ENCODE data around the gene SNX25. TPM values are rescaled to one million over a fixed set of nuclear protein-coding genes. Genes with fewer than 3 reads are reported as not detected.

SNX25 gene
- total and polyA plus RNA-seq, 3 donors from 2014 or later, result 20.2 to 50.5 (median 45.0) TPM

DNA sequence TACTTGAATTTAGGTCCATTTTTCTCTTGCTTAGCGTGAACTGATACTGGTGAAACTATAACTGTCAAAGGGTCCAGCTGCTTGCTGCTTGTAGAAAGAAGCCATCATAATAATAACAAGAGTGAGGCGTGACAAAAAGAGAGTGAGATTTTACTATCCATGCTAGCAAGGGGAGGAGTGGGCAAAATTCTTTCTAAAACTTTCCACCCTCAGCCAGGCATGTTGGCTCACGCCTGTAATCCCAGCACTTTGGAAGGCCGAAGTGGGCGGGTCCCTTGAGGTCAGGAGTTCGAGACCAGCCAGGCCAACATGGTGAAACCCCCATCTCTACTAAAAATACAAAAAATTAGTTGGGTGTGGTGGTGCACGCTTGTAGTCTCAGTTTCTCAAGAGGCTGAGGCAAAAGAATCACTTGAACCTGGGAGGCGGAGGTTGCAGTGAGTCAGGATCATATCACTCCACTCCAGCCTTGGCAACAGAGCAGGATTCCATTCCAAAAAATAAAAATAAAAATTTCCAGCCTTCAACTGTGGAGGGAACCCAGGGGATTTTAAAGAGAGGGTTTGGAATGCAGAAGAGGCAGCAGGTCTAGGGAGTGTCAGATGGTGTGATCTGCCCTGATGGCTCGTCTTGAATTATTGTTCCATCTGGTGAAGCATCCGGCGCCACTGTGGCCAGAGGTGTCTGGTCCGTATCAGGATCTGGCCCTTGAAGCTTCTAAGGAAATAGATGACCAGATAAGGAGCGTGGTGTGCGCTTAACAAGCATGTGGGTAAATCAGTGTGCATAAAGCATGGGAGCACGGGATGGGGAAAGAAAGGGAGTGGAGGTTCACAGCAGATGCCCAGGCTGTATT is 134.6 kb downstream of the SNX25 start:
- H3K27ac ChIP-seq, result peak overlapping the region in 1 of 2 donors; percentile 70
- TF ChIP-seq POLR2A (IDR thresholded peaks at IDR 0.05), result no peak
- TF ChIP-seq CTCF (IDR thresholded peaks at IDR 0.05), result no peak
- no peaks in the 10 kb centered on the region for H3K27me3 ChIP-seq
- H3K4me3 ChIP-seq, result no peak overlapping the region
- H3K9me3 ChIP-seq, result no peaks in the 10 kb centered on the region
- intact Hi-C loops (cut with DNase I; ENCODE audit: low total_unique reads), result no loop called here
- no peaks in the 10 kb centered on the region for H3K36me3 ChIP-seq (ENCODE audit: low read depth, missing control alignments)
- WGBS, 2 donors, result 61 to 70% methylated on average over 15 of the region's 15 CpGs
- no peak for DNase-seq
- H3K4me1 ChIP-seq, result peaks cover 7% of the 10 kb centered on the region

DNA sequence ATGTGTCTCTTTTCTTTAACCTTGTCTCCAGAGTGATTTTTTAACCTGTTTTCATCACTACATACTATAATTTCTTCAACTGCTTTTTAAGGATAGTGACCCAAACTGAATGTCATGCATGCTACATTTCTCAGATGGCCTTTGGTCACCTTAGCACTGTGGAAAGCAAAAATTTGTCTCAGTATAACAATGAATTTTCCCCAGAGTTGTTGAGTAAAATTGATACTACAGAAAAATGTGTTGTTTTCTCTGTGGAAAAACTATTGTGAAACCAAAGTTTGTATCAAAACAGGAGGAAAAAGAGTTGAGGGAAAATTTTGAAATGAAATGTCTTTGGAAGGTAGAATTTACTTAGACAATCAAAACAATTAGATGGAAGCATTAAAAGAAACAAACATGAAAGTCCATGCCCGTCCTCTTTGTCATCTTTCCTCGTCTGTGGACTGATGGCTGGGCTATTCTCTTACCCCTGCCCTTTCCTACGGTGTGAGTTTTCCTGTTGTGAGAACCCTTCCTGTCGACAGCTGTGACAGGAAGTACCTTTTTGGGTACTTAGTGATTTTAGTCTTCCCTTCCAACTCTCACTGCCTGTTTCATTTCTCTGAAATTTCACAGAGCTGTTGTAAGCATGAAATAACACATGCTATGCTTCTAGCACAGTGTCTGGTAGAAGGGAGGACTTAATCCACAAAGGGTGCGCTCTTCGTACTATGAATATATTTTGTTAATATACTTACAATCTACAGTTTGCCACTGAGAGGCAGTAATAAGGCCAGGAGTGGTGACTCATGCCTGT is 135.5 kb downstream of the SNX25 start:
- intact Hi-C loops (cut with DNase I; ENCODE audit: low total_unique reads), result no loop called here
- no peaks in the 10 kb centered on the region for H3K36me3 ChIP-seq (ENCODE audit: low read depth, missing control alignments)
- peaks cover 7% of the 10 kb centered on the region for H3K4me1 ChIP-seq
- H3K9me3 ChIP-seq, result no peaks in the 10 kb centered on the region
- no peaks in the 10 kb centered on the region for H3K27me3 ChIP-seq
- WGBS, 2 donors, result 63 to 65% methylated on average over 6 of the region's 6 CpGs
- no peak for DNase-seq
- TF ChIP-seq POLR2A (IDR thresholded peaks at IDR 0.05) (no peak), CTCF (IDR thresholded peaks at IDR 0.05) (no peak)
- no peak overlapping the region for H3K4me3 ChIP-seq
- peak overlapping the region in 1 of 2 donors; percentile 70 for H3K27ac ChIP-seq

- TF ChIP-seq CTCF (IDR thresholded peaks at IDR 0.05) (no peak), POLR2A (IDR thresholded peaks at IDR 0.05) (no peak)
- 88 to 89% methylated on average over 14 of the region's 14 CpGs for WGBS, 2 donors
These were observed 137.7 kb downstream of the SNX25 start for GRCh38 chr4:185346975-185347601.

GRCh38 chr4:185351691-185352090 is 142.3 kb downstream of the SNX25 start:
- H3K27me3 ChIP-seq, result no peaks in the 10 kb centered on the region
- no peaks in the 10 kb centered on the region for H3K9me3 ChIP-seq
- intact Hi-C loops (cut with DNase I; ENCODE audit: low total_unique reads), result no loop called here
- no peak for DNase-seq
- no peaks in the 10 kb centered on the region for H3K4me1 ChIP-seq
- H3K36me3 ChIP-seq (ENCODE audit: low read depth, missing control alignments), result no peaks in the 10 kb centered on the region
- H3K4me3 ChIP-seq, result no peak overlapping the region
- no peak overlapping the region for H3K27ac ChIP-seq
- TF ChIP-seq POLR2A (IDR thresholded peaks at IDR 0.05) (no peak), CTCF (IDR thresholded peaks at IDR 0.05) (no peak)
- 85% methylated on average over 13 of the region's 13 CpGs for WGBS, 2 donors

More at GRCh38 chr4:185346975-185347601, 137.7 kb downstream of the SNX25 start:
- no peaks in the 10 kb centered on the region for H3K36me3 ChIP-seq (ENCODE audit: low read depth, missing control alignments)
- no peaks in the 10 kb centered on the region for H3K27me3 ChIP-seq
- no peaks in the 10 kb centered on the region for H3K9me3 ChIP-seq
- peaks cover 7% of the 10 kb centered on the region for H3K4me1 ChIP-seq
- DNase-seq, result no peak
- H3K4me3 ChIP-seq, result no peak overlapping the region
- no peak overlapping the region for H3K27ac ChIP-seq
- intact Hi-C loops (cut with DNase I; ENCODE audit: low total_unique reads), result no loop called here
